Measurements from ENCODE around the gene UNC5CL. TPM values are rescaled to one million over a fixed set of nuclear protein-coding genes. Genes with fewer than 3 reads are reported as not detected.

Gene UNC5CL
- total and polyA plus RNA-seq, 2 donors (not counting 1 experiment from before 2014, with no cell fraction given), result 4.5 to 4.7 TPM

GRCh38 chr6:41071501-41071922 is 32.5 kb upstream of the UNC5CL start:
- H3K36me3 ChIP-seq (replicated peaks in 1 of 2; ENCODE audit: control extremely low read depth in 1 of 2, control insufficient read depth in 1 of 2, extremely low read depth in 1 of 2, insufficient read depth in 2 of 2, low read length in 1 of 2), result peaks cover 0 to 32% of the 10 kb centered on the region in 2 experiments
- WGBS (ENCODE audit: insufficient coverage), result under 1% methylated on average over 13 of the region's 16 CpGs

More at GRCh38 chr6:41071501-41071922, 32.5 kb upstream of the UNC5CL start:
- H3K27ac Mint-ChIP-seq, result peak overlapping the region; percentile 99
- Histone ChIP-seq H4K20me1 (ENCODE audit: control insufficient read depth, insufficient read depth, low read length, poor library complexity, severe bottlenecking) (no peaks in the 10 kb centered on the region), H3K9ac (ENCODE audit: low read length) (peak overlapping the region; percentile 97), H3K9me3 (ENCODE audit: control extremely low read depth in 1 of 3, control insufficient read depth in 2 of 3, insufficient read depth in 1 of 3, low read length in 2 of 3) (no peaks in the 10 kb centered on the region), H3K27ac (ENCODE audit: low read length in 2 of 2) (peak overlapping the region; percentile 96 to 97), H2AFZ (ENCODE audit: insufficient read depth, low read depth, low read length, poor library complexity, severe bottlenecking) (peak overlapping the region; percentile 86), H3K4me1 (ENCODE audit: control insufficient read depth in 2 of 2, insufficient read depth in 2 of 2, low read length in 2 of 2) (peaks cover 31 to 33% of the 10 kb centered on the region in 2 donors), H3K4me3 (ENCODE audit: control extremely low read depth in 1 of 5, extremely low read depth in 1 of 5, insufficient read depth in 1 of 5, low read depth in 2 of 5, low read length in 4 of 5) (peak overlapping the region; percentile 80 to 97 (median 94)), H3K79me2 (ENCODE audit: control insufficient read depth, insufficient read depth, low read length) (peaks cover 40% of the 10 kb centered on the region), H3K4me2 (replicated peaks; ENCODE audit: low read depth, low read length, poor library complexity, severe bottlenecking) (peak overlapping the region; percentile 89), H3K27me3 (replicated peaks in 1 of 4; ENCODE audit: control extremely low read depth in 1 of 4, control insufficient read depth in 3 of 4, insufficient read depth in 4 of 4, low read length in 3 of 4) (no peaks in the 10 kb centered on the region)
- peaks cover 44% of the 10 kb centered on the region for H3K4me1 Mint-ChIP-seq
- intact Hi-C loops (cut with micrococcal nuclease), result loop anchor here (1.0 to 10.0 kb wide), 6 partner anchors 65 to 1493 kb away; partner anchors contain the start of genes FOXP4, MRPS10, UBR2 and USP49
- no peak for TF ChIP-seq CTCF (IDR thresholded peaks at IDR 0.05)
- no peak for TF ChIP-seq EZH2 (IDR thresholded peaks at IDR 0.05; ENCODE audit: borderline replicate concordance, insufficient read depth, low read depth, low read length, poor library complexity, severe bottlenecking)
- DNase-seq (no peak), ATAC-seq (ENCODE audit: low read depth) (no peak)
- ChIA-PET POLR2A (no interaction called here), CTCF (interaction anchor here (5.9 kb wide), 1 partner anchor 43 kb away, joined by 26 read pairs; no protein-coding TSS in a partner anchor)
- H3K9me3 Mint-ChIP-seq (ENCODE audit: insufficient read depth), result no peaks in the 10 kb centered on the region
- no peaks in the 10 kb centered on the region for H3K27me3 Mint-ChIP-seq
- H3K4me3 Mint-ChIP-seq, result peak overlapping the region; percentile 94
